SU-DHL-6 (cell line): ENCODE results near the gene SGSM1.

ENCODE experiments used
- CTCF ChIP-seq: fragments of 200-600 bp; sonication (generic); IDR thresholded peaks from one replicate; pipeline ENCODE4 v1.5.1; 2017; ENCODE audit warnings: antibody characterized with exemption, mild to moderate bottlenecking, low read length, moderate library complexity; ENCODE audit not compliant: insufficient read depth, poor library complexity, severe bottlenecking
- EZH2phosphoT487 ChIP-seq: fragments of 200-600 bp; sonication (generic), shearing (Covaris generic); conservative IDR thresholded peaks from 2 replicates; pipeline ENCODE4 v1.6.1; 2018; ENCODE audit warnings: mild to moderate bottlenecking, antibody characterized with exemption, low read length, moderate library complexity, mixed read lengths

DNA sequence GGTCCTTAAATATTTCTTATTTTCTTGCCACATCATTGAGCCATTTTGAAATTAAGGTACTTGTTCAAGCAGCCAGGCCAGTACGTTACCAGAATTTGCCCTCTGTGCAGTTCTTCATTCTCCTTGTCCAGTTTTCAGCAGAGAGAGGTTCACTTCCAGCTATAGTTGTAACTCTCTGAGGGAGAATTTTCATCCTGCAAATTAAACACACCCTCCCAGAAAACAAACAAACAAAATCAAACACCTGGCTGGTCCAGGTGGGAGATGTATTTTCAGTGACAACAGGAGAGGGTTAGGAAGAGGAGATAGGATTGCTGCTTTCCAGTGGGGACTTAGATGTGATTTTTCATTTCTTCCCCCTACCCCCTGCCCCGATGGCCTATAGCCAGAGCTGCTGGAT is 95.4 kb downstream of the SGSM1 start:
- TF ChIP-seq EZH2phosphoT487, result no peak
- TF ChIP-seq CTCF, result no peak
